Nephron progenitor cell (in vitro differentiated cells): ENCODE results near the gene IFI27L1.
A peak's percentile ranks its signal among the peaks of the same experiment; 100 is the strongest.

Experiments
- DNase-seq: peaks from one replicate; pipeline ENCODE4 v3.0.0; 2021
- H3K27ac Mint-ChIP-seq: 2 replicates; pipeline ENCODE4 v1.8.0; 2021; ENCODE audit warnings: mild to moderate bottlenecking, moderate library complexity, mixed read lengths
- H3K27me3 Mint-ChIP-seq: 2 replicates; pipeline ENCODE4 v1.8.0; 2021; ENCODE audit warnings: mild to moderate bottlenecking, low read depth, mixed read lengths; ENCODE audit not compliant: poor library complexity
- H3K36me3 Mint-ChIP-seq: 2 replicates; pipeline ENCODE4 v1.8.0; 2021; ENCODE audit warnings: low read depth, mixed read lengths
- H3K4me1 Mint-ChIP-seq: 2 replicates; pipeline ENCODE4 v1.8.0; 2021; ENCODE audit warnings: mixed read lengths
- H3K4me3 Mint-ChIP-seq: 2 replicates; pipeline ENCODE4 v1.8.0; 2021; ENCODE audit warnings: mild to moderate bottlenecking, moderate library complexity, mixed read lengths
- H3K9me3 Mint-ChIP-seq: 2 replicates; pipeline ENCODE4 v1.8.0; 2021; ENCODE audit warnings: mild to moderate bottlenecking, moderate library complexity, mixed read lengths
- CTCF ChIP-seq: fragments of 200-600 bp; sonication (generic); IDR thresholded peaks from 2 replicates; pipeline ENCODE4 v1.5.0; 2021; ENCODE audit warnings: antibody characterized with exemption

IFI27L1 gene

GRCh38 chr14:94128216-94128839, 47.2 kb downstream of the IFI27L1 start:
- Mint-ChIP-seq H3K27me3 (peaks cover 21% of the 10 kb centered on the region), H3K27ac (peak overlapping the region; percentile 31), H3K4me3 (peak overlapping the region; percentile 84)

GRCh38 chr14:94129111-94129757, 48.1 kb downstream of the IFI27L1 start, which contains the start of gene IFI27L2:
Gene IFI27L2, minus strand, starts transcription at chr14:94129604. Its CDS starts 40 bp downstream, at chr14:94129564.
- peak within 1 kb of the TSS; percentile 84 for H3K4me3 Mint-ChIP-seq
- H3K27ac Mint-ChIP-seq, result peak within 1 kb of the TSS; percentile 31
- no peaks in the 10 kb centered on the region for H3K9me3 Mint-ChIP-seq
- H3K27me3 Mint-ChIP-seq, result peaks cover 21% of the 10 kb centered on the region
- peak; percentile 26 for TF ChIP-seq CTCF
- H3K4me1 Mint-ChIP-seq, result peaks cover 21% of the 10 kb centered on the region
- peak; percentile 80 for DNase-seq
- H3K36me3 Mint-ChIP-seq, result no peaks in the 10 kb centered on the region

More at GRCh38 chr14:94128216-94128839, 47.2 kb downstream of the IFI27L1 start:
- peaks cover 21% of the 10 kb centered on the region for H3K4me1 Mint-ChIP-seq
- no peak for TF ChIP-seq CTCF
- no peak for DNase-seq
- H3K9me3 Mint-ChIP-seq, result peaks cover under 1% of the 10 kb centered on the region
- no peaks in the 10 kb centered on the region for H3K36me3 Mint-ChIP-seq

GRCh38 chr14:94129758-94130414, 48.8 kb downstream of the IFI27L1 start:
- TF ChIP-seq CTCF, result no peak
- H3K9me3 Mint-ChIP-seq, result peaks cover under 1% of the 10 kb centered on the region
- H3K27ac Mint-ChIP-seq, result no peak overlapping the region
- H3K4me3 Mint-ChIP-seq, result peak overlapping the region; percentile 84
- H3K27me3 Mint-ChIP-seq, result peaks cover 21% of the 10 kb centered on the region
- peaks cover under 1% of the 10 kb centered on the region for H3K36me3 Mint-ChIP-seq
- H3K4me1 Mint-ChIP-seq, result peaks cover 21% of the 10 kb centered on the region
- peak; percentile 45 for DNase-seq

GRCh38 chr14:94132285-94132887, 51.3 kb downstream of the IFI27L1 start:
- TF ChIP-seq CTCF, result peak; percentile 86
- DNase-seq, result peak; percentile 64
- Mint-ChIP-seq H3K36me3 (peaks cover 8% of the 10 kb centered on the region), H3K27ac (no peak overlapping the region), H3K27me3 (peaks cover 25% of the 10 kb centered on the region), H3K4me3 (no peak overlapping the region), H3K4me1 (peaks cover 21% of the 10 kb centered on the region), H3K9me3 (peaks cover 18% of the 10 kb centered on the region)

GRCh38 chr14:94135476-94135875, 54.4 kb downstream of the IFI27L1 start:
- peaks cover 18% of the 10 kb centered on the region for H3K9me3 Mint-ChIP-seq
- DNase-seq, result no peak
- H3K36me3 Mint-ChIP-seq, result peaks cover 8% of the 10 kb centered on the region
- H3K4me1 Mint-ChIP-seq, result peaks cover 6% of the 10 kb centered on the region
- H3K27me3 Mint-ChIP-seq, result peaks cover 29% of the 10 kb centered on the region
- no peak for TF ChIP-seq CTCF
- H3K4me3 Mint-ChIP-seq, result no peak overlapping the region
- no peak overlapping the region for H3K27ac Mint-ChIP-seq
